GM12865 (cell line): ENCODE results near the gene FRMD1.

ENCODE experiments used
- DNase-seq: peaks from one replicate; pipeline ENCODE4 v3.0.0; 2010; ENCODE audit warnings: low read depth
- H3K4me3 ChIP-seq: 2 replicates; pipeline ENCODE4 v1.5.1; 2011; ENCODE audit warnings: mild to moderate bottlenecking, low read depth, low read length, control low read depth
- CTCF ChIP-seq: IDR thresholded peaks from 2 replicates; pipeline ENCODE4 v1.5.1; 2011; ENCODE audit warnings: low read length, control low read depth, low read depth, inconsistent platforms; ENCODE audit not compliant: insufficient read depth; ENCODE audit errors: missing control alignments

Gene FRMD1

GRCh38 chr6:168119539-168119938 lies 40.5 kb upstream of the FRMD1 start:
- H3K4me3 ChIP-seq = no peak overlapping the region
- DNase-seq = no peak
- no peak for TF ChIP-seq CTCF

GRCh38 chr6:168118935-168119334 lies 39.9 kb upstream of the FRMD1 start:
- H3K4me3 ChIP-seq = no peak overlapping the region
- DNase-seq = no peak
- TF ChIP-seq CTCF = no peak

GRCh38 chr6:168117942-168118341 lies 38.9 kb upstream of the FRMD1 start:
- no peak overlapping the region for H3K4me3 ChIP-seq
- no peak for DNase-seq
- TF ChIP-seq CTCF = no peak

GRCh38 chr6:168116975-168117899 lies 38.2 kb upstream of the FRMD1 start:
- no peak overlapping the region for H3K4me3 ChIP-seq
- no peak for TF ChIP-seq CTCF
- DNase-seq = no peak

- no peak overlapping the region for H3K4me3 ChIP-seq
- no peak for TF ChIP-seq CTCF
- DNase-seq = no peak
Observed at GRCh38 chr6:168116438-168116974, 37.5 kb upstream of the FRMD1 start.

GRCh38 chr6:168115748-168116437 lies 36.9 kb upstream of the FRMD1 start:
- no peak overlapping the region for H3K4me3 ChIP-seq
- no peak for DNase-seq
- no peak for TF ChIP-seq CTCF
